GM12891 (cell line): ENCODE measurements around the gene LTBP2.

Experiments used
- PAX5 ChIP-seq: IDR thresholded peaks from 2 replicates; pipeline ENCODE4 v1.6.1; 2011; ENCODE audit warnings: low read length, moderate library complexity, mild to moderate bottlenecking; ENCODE audit not compliant: insufficient read depth, severe bottlenecking
- POLR2A ChIP-seq: IDR thresholded peaks from 2 replicates; pipeline ENCODE4 v1.6.1; 2011; ENCODE audit warnings: low read depth, low read length, control low read depth
- POLR2AphosphoS5 ChIP-seq: IDR thresholded peaks from 2 replicates; pipeline ENCODE4 v1.6.1; 2011; ENCODE audit warnings: low read depth, low read length, control low read depth
- POU2F2 ChIP-seq: IDR thresholded peaks from 2 replicates; pipeline ENCODE4 v1.6.1; 2011; ENCODE audit warnings: low read depth, mild to moderate bottlenecking, control low read depth, low read length, moderate library complexity
- SPI1 ChIP-seq: IDR thresholded peaks from 2 replicates; pipeline ENCODE4 v1.6.1; 2011; ENCODE audit warnings: low read depth, low read length, control low read depth
- TAF1 ChIP-seq: IDR thresholded peaks from 2 replicates; pipeline ENCODE4 v1.6.1; 2011; ENCODE audit warnings: low read depth, low read length, control low read depth

- TF ChIP-seq SPI1 = no peak
- no peak for TF ChIP-seq POLR2AphosphoS5
- TF ChIP-seq TAF1 = no peak
- TF ChIP-seq POLR2A = no peak
- no peak for TF ChIP-seq PAX5
- no peak for TF ChIP-seq POU2F2
Observed at GRCh38 chr14:74563233-74563585, 48.8 kb downstream of the LTBP2 start.
